ENCODE measurements around the gene USP3. TPM values are rescaled to one million over a fixed set of nuclear protein-coding genes. Genes with fewer than 3 reads are reported as not detected.

The USP3 gene
- total and polyA plus RNA-seq, 9 donors, result 21.1 to 76.0 (median 60.1) TPM

GRCh38 chr15:63582718-63583426 is 78.5 kb downstream of the USP3 start:
- Histone ChIP-seq H3K27ac (no peak overlapping the region), H3K36me3 (no peaks in the 10 kb centered on the region), H3K4me3 (no peak overlapping the region), H3K4me1 (ENCODE audit: insufficient read depth) (peaks cover 1% of the 10 kb centered on the region), H3K9me3 (no peaks in the 10 kb centered on the region), H3K27me3 (no peaks in the 10 kb centered on the region)
- TF ChIP-seq CTCF (IDR thresholded peaks at IDR 0.05), result no peak
- no peak for TF ChIP-seq POLR2A (IDR thresholded peaks at IDR 0.05)
- no peak for TF ChIP-seq EP300 (IDR thresholded peaks at IDR 0.05)
- DNase-seq, result no peak
- 71 to 80% (median 73%) methylated on average over 2 of the region's 2 CpGs for WGBS, 3 donors
- intact Hi-C loops (cut with DNase I), result no loop called here

- no peaks in the 10 kb centered on the region for H3K27me3 ChIP-seq
- no peak for DNase-seq
- no peak overlapping the region for H3K27ac ChIP-seq
- no peak for TF ChIP-seq POLR2A (IDR thresholded peaks at IDR 0.05)
- no peak for TF ChIP-seq CTCF (IDR thresholded peaks at IDR 0.05)
- TF ChIP-seq EP300 (IDR thresholded peaks at IDR 0.05), result no peak
- no peaks in the 10 kb centered on the region for H3K9me3 ChIP-seq
- intact Hi-C loops (cut with DNase I), result no loop called here
- H3K36me3 ChIP-seq, result no peaks in the 10 kb centered on the region
- no peak overlapping the region for H3K4me3 ChIP-seq
- H3K4me1 ChIP-seq (ENCODE audit: insufficient read depth), result peaks cover 1% of the 10 kb centered on the region
- 95 to 97% (median 96%) methylated on average over 5 of the region's 5 CpGs for WGBS, 3 donors
Measured at GRCh38 chr15:63586790-63587189, 82.4 kb downstream of the USP3 start.

GRCh38 chr15:63587527-63587926 is 83.1 kb downstream of the USP3 start:
- 11 to 24% (median 16%) methylated on average over 2 of the region's 2 CpGs for WGBS, 3 donors

GRCh38 chr15:63588826-63589225 is 84.4 kb downstream of the USP3 start:
- Histone ChIP-seq H3K27ac (no peak overlapping the region), H3K36me3 (no peaks in the 10 kb centered on the region), H3K4me1 (ENCODE audit: insufficient read depth) (peaks cover 1% of the 10 kb centered on the region), H3K9me3 (no peaks in the 10 kb centered on the region), H3K4me3 (no peak overlapping the region), H3K27me3 (no peaks in the 10 kb centered on the region)
- 95 to 98% (median 97%) methylated on average over 6 of the region's 6 CpGs for WGBS, 3 donors
- intact Hi-C loops (cut with DNase I), result no loop called here
- TF ChIP-seq POLR2A (IDR thresholded peaks at IDR 0.05), result no peak
- no peak for TF ChIP-seq EP300 (IDR thresholded peaks at IDR 0.05)
- TF ChIP-seq CTCF (IDR thresholded peaks at IDR 0.05), result no peak
- DNase-seq, result no peak

More at GRCh38 chr15:63587527-63587926, 83.1 kb downstream of the USP3 start:
- H3K9me3 ChIP-seq, result no peaks in the 10 kb centered on the region
- H3K4me1 ChIP-seq (ENCODE audit: insufficient read depth), result peaks cover 1% of the 10 kb centered on the region
- H3K36me3 ChIP-seq, result no peaks in the 10 kb centered on the region
- no peaks in the 10 kb centered on the region for H3K27me3 ChIP-seq
- intact Hi-C loops (cut with DNase I), result no loop called here
- H3K27ac ChIP-seq, result no peak overlapping the region
- no peak for DNase-seq
- H3K4me3 ChIP-seq, result no peak overlapping the region
- TF ChIP-seq CTCF (IDR thresholded peaks at IDR 0.05), result no peak
- no peak for TF ChIP-seq POLR2A (IDR thresholded peaks at IDR 0.05)
